HG03558 (cell line): ENCODE measurements around the gene AK5.

Experiments
- ATAC-seq: cut with Tn5 transposase; IDR thresholded peaks from one replicate; pipeline ENCODE4 v1.9.1; 2021; ENCODE audit warnings: moderate number of reproducible peaks; ENCODE audit not compliant: unreplicated experiment; ENCODE audit errors: extremely low read depth

Gene AK5

GRCh38 chr1:77347646-77348045 is 65.8 kb downstream of the AK5 start:
- no peak for ATAC-seq

DNA sequence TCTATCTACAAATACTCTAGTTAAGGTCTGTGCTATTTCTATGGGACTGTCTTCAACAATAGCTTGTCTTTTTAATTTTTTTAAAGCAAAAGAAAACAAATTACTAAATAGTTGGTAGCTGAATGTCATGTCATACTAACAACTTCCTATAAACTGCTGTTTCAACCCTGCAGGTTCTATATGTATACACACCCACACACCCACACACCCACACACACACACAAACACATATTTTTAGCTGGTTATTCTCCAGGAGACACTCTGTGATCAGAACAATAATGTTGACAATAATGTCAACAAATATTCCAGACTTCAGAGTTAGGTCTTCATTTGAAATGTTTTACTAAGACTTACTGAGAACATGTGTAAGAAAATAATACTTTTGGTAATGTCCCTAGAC is 66.7 kb downstream of the AK5 start:
- no peak for ATAC-seq

DNA sequence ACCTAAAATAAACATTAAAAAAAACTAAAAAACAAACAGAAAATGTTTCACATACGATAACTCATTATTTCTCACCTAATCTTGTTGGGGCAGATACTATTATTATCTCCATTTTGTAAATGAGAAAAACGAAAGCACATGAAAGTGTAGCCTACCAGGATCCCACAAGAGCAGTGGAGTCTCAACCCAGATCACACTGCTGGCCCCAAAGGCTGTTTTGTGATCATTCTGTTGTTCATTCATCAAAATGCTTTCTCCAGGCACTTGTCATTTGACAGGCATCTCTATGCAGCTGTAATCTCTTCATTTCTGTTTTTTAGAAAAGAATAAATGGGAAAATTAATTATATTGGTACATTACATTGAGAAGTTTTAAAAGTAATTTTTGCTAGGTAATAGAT is 67.5 kb downstream of the AK5 start:
- ATAC-seq = no peak

DNA sequence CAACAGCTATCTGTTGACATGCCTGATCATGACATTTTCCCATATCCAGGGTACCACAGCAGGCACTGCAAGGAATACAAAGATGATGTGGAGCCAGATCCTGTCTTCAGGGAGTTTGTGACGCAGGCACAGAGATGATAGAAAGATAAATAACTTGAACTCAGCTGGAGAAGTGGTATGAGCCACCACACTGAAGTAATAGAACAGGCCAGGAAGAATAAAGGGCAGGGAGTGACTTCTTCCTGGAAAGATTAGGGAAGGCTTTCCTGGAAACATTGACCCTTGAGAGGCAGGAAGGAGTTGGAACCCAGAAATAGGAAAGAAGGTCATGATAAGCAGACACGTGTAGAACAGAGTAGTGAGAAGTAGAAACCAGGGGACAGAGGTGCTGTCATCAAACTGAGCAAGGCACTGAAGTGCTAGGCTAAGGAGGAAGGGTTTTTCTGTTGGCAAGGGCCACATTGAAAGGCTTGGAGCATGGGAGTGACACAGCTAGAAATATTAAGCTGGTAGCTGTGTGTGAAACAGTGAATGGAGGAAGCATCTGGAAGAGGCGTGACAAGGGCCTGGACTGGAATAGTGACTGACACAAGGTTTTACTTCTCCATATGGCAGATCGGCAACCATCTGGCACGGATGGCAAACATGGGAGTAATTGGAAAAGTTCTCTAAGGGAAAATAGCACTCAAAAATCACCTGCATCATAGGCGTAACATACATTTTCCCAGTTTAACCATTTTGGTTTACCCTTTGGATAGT is 68.4 kb downstream of the AK5 start:
- no peak for ATAC-seq

- no peak for ATAC-seq
Measured at GRCh38 chr1:77354536-77354935, 72.7 kb downstream of the AK5 start.

- no peak for ATAC-seq
Measured at GRCh38 chr1:77355010-77355409, 73.2 kb downstream of the AK5 start.

DNA sequence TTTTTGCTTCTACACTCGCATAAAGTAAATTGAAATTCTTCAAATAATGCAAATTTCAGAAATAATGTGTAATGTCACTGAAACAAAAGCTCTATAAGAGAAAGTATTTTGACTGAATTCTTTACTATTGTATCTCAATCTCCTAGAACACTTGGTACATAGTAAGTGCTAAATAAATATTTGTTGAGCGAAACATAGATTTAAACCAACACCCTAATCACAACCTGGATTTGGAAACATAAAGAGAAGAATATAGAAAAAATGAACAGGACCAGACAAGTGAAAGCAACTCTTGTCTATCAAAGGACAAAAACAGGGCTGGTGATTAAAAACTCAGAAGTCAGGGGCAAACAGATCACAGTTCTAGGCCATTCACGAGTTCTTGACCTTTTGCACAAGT is 74.3 kb downstream of the AK5 start:
- no peak for ATAC-seq

- ATAC-seq = no peak
Measured at GRCh38 chr1:77360256-77360655, 78.4 kb downstream of the AK5 start.

- ATAC-seq = no peak
Measured at GRCh38 chr1:77361621-77362020, 79.8 kb downstream of the AK5 start.

- no peak for ATAC-seq
Measured at GRCh38 chr1:77370161-77370560, 88.3 kb downstream of the AK5 start.

DNA sequence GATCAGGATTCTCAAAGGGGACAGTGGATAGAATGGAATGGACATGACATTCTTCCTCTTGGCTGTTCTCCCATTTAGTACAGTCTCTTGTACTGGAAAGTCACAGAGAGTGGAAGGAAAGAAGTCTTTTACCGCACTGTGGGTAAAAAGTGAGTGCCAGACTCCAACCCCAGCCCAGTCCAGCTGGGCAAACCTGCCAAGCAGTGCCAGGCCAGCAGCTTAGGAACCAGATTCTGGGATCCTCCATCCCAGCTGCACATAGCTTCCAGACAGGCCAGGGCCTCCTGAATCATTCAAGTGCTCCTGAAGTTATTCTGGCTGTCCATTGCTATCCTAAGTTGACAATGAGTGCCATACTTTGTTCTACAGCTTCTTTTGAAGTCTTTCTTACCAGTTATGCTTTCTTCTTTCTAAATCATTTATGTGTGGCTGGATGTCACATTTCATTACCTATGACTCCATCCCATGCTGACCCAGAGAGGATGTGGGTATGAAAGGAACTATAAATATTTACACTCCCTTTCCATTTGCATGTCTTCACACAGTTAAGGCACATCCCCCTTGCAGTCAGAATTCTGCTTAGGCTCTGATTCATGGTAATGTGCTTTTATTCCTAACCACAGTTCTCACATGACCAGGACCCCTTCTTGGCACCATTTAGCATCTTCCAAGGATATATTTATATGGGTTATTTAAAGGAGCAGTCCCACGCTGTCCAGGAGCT is 88.9 kb downstream of the AK5 start:
- ATAC-seq = no peak

- no peak for ATAC-seq
Measured at GRCh38 chr1:77371396-77371795, 89.6 kb downstream of the AK5 start.

DNA sequence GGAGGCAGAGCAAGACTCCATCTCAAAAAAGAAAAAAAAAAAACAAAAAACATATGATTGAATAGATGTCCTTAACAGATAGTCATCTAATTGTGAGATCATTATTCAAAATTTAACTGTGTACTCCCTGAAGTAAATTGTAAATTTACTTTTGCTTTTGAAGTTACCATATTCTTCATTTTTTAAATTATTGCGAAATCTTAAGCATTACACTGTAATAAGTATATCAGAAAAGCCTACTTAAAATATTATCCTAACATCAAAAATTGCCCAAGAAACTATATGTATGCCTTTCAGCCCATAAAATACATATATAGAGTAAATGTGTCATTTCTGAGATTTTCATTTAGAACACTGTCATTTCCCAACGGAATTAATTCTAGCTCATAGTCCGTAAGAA is 91.9 kb downstream of the AK5 start:
- ATAC-seq = no peak

GRCh38 chr1:77375541-77375940 is 93.7 kb downstream of the AK5 start:
- no peak for ATAC-seq

DNA sequence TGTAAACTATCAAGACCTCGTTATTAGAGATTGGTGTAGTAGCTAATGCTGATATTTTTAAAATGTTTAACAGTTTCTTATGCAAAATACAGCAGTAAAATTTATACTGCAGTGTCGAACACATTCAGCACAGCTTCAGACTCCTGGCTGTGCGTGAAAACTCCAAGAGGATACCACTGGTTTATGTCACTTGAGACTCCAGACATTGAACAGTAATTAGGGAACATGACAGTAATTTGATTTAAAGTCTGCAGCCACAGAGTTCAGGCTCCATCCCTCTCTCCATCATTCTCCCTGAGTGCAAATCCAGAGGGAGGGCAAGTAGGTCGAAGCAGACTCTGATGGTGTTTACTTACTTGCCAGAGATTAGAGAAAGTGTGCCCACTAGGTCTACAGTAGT is 94.2 kb downstream of the AK5 start:
- ATAC-seq = no peak

GRCh38 chr1:77378723-77379535 is 97.1 kb downstream of the AK5 start:
- no peak for ATAC-seq

DNA sequence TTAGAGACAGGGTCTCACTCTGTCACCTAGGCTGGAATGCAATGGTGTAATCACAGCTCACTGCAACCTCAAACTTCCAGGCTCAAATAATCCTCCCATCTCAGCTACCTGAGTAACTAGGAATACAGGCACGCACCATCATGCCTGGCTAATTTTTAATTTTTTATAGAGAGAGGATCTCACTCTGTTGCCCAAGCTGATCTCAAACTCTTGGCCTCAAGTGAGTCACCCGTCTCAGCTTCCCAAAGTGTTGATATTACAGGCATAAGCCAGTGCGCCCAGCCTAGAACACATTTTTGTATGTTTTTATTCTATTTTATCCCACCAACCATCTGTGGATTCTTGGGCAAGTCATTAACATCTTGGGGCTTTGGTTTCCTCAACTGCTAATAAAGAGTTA is 100.5 kb downstream of the AK5 start:
- ATAC-seq = no peak

GRCh38 chr1:77383236-77383635 is 101.4 kb downstream of the AK5 start:
- no peak for ATAC-seq

- ATAC-seq = no peak
Measured at GRCh38 chr1:77385551-77385950, 103.7 kb downstream of the AK5 start.

GRCh38 chr1:77386276-77386675 is 104.5 kb downstream of the AK5 start:
- ATAC-seq = no peak

- ATAC-seq = no peak
Measured at GRCh38 chr1:77387553-77387952, 105.7 kb downstream of the AK5 start.
